Pons (tissue), 1 donor: Measurements from ENCODE around the gene PPIL4.
"Not testable (repeated sequence)": the region's sequence is repeated elsewhere in the genome, so short reads cannot be mapped to it uniquely, and the experiment has no call there.

Experiments used
- DNase-seq: peaks from one replicate; pipeline ENCODE4 v3.0.0-alpha.2; 2016; ENCODE audit warnings: low spot score

The PPIL4 gene

DNA sequence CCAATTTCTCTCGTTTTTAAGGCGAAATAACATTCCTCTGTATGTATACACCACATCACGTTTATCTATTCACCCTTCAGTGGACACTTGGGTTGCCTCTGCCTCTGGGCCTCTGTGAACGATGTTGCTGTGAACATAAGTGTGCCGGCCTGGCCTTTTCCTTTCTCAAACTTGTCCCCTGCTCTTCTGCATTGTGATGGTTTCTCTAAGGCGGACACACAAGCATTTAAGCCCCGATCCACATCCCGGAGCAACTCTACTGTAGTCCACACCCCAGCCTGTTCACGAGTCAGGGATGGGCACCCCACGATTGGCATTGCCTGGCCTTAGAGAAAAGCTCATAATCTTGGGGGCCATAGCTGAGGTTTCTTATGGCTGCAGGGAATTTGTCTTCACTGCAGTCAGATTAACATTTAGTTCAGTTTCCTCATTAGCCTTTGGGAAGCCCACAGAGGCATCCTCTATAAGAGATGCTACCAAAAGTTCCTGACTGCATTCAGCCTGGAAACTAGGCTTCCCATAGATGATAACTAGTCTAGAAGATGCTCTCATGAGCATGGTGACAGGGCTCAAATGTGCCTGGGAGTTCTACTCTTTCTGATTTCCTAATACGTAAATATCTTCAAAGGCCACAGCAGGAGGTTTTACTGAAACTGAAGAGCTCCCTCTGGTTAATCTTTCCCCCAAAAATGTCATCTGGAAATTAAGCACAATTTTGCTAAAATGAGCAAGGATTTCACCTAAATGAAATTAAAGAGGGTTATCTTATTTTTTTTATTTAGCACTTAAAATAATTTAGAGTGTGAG is 61.8 kb downstream of the PPIL4 start:
- no peak for DNase-seq

DNA sequence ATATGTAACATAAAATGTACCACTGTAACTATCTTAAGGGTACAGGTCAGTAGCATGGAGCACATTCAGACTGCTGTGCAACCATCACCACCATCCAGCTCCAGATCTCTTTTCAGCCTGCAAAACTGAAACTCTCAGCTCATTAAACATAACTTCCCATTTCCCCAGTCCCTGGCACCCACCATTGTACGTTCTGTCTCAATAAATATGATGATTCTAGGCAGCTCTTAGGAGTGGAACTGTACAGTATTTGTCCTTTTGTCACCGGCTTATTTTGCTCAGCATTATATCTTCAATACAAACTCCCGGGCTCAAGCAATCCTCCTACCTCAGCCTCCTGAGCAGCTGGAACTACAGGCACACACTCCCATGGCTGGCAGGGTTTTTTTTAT is 62.5 kb downstream of the PPIL4 start:
- DNase-seq, result peak; percentile 40

DNA sequence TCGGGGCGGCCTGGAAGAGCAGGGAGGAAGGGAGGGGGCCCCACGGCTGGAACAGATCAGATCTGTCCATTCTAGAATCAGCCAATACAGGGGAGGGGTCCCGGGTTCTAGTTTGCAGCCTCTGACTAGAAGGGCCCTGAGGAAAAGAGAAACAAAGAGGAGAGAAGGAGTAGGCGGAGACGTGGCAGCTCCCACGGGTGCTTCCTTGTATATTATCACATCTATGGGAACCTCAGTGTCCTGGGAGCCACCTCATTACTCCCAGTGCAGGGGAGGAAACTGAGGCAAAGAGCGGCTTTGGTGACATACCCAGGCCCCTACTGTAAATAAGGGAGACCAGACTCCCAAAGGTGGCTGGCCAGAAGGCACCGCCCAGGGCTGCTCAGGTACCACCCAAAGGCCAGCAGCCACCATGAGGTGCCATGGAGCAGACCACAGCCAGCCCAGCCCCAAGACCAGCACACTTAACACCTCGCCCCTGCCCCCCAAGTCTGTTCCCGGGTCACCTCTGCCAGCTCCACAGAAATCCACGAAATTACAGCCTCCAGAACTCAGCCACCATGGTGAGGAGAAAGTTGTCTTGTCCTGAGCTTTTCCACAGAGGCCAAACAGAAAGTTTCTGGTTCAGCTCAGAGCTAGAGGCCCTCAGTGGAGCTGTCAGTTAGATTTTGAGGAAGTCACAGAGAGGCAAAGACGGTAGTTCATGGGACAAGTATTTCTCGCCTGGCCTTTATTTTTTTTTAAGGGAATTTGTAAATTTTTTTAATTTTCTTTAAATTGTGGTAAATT is 63.1 kb downstream of the PPIL4 start:
- DNase-seq, result peak; percentile 39

DNA sequence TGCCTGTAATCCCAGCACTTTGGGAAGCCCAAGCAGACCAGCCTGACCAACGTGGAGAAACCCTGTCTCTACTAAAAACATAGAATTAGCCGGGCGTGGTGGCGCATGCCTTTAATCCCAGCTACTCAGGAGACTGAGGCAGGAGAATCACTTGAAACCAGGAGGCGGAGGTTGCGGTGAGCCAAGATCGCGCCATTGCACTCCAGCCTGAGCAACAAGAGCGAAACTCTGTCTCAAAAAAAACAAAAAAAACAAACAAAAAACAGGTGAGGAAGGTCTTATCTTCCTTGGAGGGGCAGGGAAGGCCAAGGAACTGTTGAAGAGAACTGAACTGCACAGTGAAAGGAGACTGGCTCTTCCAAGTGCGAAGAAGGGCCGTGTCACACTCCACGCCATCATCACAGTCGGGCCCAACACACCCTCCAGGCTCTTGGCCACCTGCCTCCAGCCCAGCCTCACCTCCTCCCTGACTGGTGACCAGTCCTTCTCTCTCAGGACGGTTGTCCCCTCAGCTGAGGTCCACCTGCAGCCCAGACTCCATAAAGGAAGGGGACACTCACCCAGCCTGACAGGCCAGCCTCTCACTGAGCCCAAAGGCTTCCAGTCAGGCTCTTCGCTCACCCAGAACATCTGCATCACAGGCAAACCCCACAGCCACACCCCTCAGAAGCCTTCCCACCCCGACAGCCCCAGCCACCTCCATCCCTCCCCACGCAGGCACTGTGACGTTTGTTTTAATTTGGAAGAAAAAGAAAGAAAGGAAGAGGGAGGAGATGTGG is 65.2 kb downstream of the PPIL4 start:
- DNase-seq, result no peak

DNA sequence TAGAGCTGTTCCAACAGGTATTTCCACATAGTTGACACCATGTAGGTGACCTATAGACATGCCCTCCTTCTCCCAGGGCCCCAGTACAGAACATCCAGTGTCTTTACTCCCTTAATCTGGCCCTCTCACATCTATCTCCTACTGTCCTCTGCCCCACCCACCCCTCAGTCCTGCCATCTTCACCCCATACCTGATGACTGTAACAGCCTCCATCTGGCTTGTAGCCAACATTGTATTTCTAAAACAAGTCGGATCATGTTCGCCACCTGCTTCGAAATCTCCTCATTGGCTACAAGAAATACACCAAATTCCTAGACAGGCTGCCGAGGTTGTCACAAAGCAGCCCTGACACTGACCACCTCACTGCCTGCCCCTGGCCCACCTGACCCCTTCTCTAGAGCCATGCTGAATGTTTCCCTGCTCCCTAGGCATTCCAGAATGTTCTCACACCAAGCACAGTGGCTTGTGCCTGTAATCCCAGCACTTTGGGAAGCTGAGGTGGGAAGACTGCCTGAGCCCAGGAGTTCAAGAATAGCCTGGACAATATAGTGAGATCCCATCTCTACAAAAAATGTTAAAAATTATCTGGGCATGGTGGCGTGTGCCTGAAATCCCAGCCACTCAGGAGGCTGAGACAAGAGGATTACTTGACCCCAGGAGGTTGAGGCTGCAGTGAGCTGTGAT is 67.1 kb downstream of the PPIL4 start:
- DNase-seq, result no peak

DNA sequence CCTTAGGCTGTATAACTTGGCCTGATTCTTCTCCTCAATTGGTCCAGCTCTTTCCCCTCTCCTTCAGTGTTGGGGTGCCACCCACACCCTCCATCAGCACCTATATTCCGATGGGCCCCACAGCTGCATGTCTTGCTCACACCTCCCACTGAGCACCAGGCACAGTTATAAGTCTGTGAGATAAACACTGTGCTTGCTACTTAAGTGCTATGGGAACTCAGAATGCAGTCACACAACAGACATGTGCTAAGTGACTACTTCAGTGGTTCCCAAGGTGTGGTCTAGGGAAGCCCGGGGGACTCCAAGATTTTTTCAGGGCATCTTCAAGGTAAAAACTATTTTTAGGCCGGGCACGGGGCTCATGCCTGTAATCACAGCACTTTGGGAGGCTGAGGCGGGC is 68.3 kb downstream of the PPIL4 start:
- DNase-seq, result no peak

DNA sequence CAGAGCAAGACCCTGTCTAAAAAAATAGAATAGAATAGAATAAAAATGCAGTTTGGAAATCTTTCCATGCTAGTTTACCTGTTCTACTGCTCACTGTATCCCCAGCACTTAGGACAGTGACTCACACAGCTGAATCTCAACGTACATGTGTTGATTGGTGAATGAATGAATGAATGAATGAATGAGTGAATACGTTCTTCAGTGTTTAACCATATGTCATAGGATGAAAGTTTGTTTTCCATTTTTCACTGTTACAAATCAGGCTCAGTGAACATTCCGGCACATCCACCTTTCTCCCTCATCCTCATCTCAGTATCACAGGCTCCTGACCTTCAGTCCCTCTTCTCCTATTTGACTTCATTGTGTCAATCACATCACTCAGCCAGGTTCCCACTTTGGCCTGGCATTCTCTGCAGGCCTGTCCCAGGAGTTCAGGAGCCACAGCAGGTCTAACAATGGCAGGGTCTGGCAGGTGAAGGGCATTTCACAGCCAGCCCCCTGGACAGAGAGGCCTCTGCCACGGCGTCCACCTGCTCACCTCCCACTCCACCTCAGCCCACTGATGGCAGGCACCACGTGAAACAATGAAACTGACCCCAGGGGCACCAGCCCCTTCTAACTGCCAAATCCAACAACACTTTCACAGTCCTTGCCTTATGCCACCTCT is 68.9 kb downstream of the PPIL4 start:
- no peak for DNase-seq

DNA sequence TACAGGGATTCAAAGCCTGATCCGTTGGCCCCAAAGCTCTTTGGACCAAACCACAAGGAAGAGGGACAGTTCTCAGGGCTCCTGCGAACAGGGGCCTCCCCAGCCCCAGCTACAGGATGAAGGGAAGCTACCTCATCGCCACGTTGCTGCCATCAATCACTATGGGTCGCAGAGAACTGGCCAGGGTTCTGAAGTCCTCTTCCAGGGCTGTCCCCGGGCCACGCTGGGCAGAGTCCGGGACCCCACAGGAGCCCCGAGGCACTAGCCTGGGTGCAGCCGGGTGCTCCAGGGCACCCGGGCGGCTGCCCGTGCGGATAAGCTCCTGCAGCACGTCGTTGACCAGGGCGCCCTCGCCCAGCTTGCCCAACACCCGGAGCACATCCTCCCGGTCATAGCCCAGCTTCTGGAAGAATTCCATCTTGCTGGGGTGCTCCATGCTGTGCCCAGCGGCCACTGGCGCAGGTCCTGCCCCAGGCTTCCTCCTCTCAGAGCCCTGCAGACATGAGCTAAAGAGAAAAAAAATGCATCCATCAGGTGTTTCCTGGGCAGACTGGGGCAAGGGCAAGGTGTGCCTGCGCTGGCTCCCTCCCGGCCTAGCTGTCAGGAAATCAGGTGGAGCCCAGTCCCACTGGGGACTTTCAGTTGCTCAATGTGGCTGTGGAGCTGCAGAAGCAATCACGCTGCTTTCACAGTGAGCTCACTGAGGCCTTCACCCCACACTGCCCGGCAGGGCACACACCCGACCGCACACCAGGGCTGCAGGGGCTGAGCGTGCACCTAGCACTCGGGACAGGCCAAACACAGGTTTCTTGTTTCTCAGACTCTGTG is 71.5 kb downstream of the PPIL4 start:
- no peak for DNase-seq

DNA sequence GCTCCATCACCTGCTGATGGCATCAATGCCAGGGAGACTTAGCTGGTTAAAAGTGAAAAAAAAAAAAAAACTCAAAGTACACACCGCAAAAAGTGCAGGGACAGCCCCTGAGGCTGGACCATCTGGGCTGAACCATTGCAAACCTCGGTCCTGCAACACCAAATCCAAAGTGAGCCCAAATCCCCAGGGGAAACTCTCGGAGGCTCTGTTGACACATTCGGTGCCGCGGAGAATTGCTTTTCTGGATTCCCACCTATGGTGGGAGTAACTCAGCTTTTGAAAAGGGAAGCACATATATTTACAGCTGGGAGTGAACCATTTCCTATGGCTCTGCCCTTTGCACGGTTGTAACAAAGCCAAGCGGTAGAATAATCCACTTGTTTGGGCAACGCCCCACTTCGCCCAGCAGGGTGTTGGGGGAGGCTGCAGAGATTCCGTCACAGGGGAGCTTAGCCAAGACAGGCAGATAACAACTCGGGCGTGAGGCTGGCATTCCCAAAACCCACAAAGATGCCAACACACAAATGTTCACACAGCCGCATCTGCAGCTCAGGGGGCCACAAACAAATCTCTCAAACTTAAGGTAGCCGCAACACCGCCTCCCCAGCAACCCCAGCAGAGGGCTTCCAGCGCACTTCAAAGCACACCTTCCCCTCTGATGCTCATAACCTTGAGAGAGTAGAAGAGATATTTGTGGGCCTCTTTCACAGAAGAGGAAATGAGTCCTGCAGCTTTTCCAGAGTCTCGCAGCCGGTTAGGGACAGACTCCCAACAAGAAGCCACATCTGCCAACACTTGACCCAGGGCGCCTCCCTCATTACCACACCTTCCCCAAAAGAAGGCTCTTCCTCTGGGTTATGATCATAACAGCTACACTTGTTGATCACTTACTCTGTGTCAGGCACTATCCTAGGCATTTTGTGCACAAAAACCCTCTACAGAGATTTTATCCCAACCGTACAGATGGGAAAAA is 72.5 kb downstream of the PPIL4 start:
- DNase-seq, result no peak

DNA sequence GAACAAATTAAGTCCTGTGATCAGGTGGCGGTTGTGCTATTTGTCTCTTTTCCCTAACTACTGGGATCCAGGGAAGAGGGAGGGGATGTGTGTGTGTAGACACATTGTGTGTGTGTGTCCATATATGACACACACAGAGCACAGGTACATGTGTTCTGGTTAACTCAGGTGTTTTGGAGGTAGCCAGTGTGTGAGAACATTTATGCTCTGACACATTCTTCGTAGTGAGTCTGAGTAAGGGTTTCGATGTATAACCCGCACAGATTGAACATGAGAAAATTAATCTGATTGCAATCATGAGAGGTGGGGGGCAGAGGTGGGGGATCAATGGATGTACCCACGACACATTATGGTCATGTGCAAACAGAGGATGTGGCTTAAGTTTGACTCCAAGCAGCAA is 73.6 kb downstream of the PPIL4 start:
- no peak for DNase-seq

DNA sequence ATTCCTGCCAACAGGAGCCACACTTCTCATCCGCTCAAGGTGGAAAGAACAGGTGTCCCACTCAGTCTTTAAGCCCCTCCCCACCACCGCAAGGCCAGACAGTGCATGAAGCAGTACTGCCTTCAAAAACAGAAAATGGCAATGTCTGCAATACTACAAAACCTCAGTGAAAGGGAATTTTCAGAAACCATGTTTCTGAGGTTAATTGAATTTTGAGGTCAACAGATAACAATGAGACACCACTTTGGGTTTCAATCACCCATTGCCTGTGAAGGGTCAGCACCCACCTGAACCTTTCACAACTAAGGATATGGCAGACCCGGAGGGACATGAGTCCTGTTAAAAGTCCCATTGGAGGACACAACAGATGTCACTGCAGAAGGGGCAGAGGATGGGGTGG is 74.0 kb downstream of the PPIL4 start:
- DNase-seq, result no peak

DNA sequence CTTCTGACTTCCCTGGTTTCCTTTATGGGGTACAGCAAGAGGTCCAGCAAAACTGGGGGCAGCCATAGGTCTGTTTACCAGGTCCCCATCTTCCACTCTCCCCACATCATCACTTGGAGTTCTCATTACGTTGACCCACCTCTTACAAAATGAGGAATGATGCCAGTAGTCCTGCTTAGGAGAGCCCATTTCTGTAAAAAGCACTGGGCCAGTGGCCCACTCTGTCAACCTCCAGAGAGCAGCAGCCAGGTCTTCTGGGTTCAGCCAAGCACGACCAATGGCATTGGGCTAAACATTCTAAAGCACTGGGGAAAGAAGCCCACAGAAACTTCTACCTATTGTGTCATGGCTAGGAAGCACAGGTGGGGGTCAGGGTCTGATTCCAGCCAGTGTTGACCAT is 74.9 kb downstream of the PPIL4 start:
- no peak for DNase-seq

DNA sequence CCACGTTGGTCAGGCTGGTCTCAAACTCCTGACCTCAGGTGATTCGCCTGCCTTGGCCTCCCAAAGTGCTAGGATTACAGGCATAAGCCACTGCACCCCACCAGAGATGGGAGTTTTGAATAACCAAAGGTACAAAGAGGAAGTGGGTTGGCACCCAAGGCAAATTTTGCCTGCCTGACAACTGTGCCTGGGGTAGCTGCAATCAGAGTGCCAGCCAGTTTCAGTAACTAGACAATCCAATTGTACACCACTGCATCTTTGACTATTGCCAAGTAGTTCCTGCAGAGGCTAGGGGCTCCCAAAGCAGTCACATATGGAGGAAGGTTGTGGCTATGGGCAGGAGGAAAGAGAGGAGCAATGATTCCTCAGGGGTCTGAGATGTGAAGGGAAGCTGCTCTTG is 77.7 kb downstream of the PPIL4 start:
- DNase-seq, result no peak

DNA sequence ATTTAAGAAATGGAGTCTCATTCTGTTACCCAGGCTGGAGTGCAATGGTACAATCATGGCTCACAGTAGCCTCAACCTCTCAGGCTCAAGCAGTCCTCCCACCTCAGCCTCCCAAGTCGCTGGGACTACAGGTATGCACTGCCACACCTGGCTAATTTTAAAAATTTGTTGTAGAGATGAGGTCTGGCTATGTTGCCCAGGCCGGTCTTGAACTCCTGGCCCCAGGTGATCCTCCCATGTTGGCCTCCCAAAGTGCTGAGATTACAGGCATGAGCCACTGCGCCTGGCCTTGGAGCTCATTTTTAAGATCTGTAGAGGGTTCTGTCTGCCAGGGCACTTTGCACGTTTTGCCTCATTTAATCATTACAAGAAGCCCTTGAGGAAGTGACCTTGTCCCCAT is 78.6 kb downstream of the PPIL4 start:
- DNase-seq, result no peak

DNA sequence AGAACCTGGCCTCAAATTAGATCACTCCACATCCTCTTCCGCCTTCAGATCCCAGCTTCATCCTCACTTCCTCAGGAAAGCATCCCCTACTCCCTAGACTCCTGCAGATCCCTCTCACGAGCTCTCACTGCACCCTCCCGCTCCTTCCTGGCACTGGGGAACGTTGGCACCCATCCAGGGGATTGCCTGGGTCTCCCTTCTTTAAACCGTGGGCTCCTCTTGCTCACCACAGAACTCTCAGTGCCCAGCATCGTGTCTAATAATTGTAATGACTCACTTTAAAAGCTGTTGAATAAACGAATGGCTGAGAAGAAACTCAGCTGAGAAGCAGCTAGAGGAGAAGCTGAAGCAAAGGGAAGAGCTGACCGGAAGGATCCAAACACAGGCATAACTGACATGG is 81.4 kb downstream of the PPIL4 start:
- no peak for DNase-seq

DNA sequence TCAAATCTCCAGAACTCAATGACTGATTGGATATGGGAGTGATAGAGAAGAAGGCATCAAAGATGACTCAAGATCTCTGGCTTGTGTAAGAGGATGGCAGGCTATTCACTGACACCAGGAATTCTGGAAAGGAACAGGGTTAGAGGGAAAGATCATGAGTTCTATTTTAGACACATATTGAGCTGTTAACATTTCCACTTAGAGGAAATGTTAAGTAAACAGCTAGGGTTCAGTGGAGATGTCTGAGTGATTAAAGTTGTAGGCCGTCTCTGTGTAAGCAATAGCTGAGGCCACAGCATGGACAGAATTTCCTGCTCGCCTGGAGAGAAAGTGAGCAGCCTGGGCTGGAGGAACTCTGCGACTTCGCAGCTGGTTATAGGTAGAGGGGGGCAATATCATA is 82.1 kb downstream of the PPIL4 start:
- no peak for DNase-seq

DNA sequence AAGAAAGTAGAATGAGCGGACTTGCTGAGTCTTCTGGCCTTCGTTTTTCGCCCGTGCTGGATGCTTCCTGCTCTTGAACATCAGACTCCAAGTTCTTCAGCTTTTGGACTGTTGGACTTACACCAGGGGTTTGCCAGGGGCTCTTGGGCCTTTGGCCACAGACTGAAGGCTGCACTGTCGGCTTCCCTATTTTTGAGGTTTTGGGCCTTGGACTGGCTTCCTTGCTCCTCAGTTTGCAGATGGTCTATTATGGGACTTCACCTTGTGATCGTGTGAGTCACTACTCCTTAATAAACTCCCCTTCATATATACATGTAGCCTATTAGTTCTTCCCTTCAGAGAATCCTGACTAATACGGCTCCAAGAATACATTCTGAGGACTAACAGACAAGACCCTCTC is 83.1 kb downstream of the PPIL4 start:
- DNase-seq, result peak; percentile 24

DNA sequence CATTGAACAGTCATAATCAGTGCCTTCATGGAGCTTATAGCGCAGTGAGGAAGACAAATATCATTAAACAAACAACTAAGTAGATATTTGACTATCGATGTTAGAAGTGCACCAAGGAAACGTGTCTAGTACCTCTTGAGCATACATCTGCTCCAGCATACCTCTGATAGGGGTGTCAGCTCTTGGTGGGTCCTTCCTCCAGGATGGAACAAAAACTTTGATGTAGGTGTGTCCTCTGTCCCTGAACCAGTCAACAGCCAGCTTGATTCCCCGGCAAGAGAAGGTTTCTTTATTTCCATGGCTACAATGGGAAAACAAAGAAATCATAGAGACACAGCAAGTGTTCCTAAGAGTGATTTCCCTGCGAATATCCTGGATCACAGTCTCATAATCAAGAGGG is 84.2 kb downstream of the PPIL4 start:
- DNase-seq, result no peak

DNA sequence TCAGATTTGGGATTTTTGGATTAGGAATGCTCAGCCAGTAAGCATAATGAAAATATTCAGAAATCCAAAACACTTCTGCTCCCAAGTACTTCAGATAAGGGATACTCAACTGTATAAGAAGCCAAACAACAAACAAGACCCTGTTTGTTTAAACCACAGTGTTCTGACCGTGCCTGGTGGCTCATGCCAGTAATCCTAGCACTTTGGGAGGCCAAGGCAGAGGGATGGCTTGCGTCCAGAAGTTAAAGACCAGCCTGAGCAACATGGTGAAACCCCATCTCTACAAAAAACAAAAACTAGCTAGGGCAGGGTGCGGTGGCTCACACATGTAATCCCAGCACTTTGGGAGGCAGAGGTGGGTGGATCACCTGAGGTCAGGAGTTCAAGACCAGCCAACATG is 85.6 kb downstream of the PPIL4 start:
- DNase-seq, result not testable (repeated sequence)

DNA sequence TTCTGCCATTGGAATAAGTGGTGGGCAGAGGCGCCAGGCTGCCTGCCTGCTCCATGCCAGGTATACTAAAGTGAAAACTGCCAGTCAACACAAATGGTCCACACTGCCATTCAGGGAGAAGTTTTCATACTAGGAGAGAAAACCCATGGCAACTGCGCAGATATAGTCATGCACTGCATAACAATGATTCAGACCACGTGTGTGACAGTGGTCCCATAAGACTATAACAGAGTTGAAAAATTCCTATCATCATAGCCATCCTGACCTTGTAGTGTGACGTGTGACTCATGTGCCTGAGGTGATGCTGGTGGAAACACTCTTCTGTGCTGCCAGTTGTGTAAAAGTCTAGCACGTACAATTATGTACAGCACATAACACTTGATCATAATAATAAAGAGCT is 86.1 kb downstream of the PPIL4 start:
- DNase-seq, result no peak
